Measurements from ENCODE around the gene PERM1.

Gene PERM1

DNA sequence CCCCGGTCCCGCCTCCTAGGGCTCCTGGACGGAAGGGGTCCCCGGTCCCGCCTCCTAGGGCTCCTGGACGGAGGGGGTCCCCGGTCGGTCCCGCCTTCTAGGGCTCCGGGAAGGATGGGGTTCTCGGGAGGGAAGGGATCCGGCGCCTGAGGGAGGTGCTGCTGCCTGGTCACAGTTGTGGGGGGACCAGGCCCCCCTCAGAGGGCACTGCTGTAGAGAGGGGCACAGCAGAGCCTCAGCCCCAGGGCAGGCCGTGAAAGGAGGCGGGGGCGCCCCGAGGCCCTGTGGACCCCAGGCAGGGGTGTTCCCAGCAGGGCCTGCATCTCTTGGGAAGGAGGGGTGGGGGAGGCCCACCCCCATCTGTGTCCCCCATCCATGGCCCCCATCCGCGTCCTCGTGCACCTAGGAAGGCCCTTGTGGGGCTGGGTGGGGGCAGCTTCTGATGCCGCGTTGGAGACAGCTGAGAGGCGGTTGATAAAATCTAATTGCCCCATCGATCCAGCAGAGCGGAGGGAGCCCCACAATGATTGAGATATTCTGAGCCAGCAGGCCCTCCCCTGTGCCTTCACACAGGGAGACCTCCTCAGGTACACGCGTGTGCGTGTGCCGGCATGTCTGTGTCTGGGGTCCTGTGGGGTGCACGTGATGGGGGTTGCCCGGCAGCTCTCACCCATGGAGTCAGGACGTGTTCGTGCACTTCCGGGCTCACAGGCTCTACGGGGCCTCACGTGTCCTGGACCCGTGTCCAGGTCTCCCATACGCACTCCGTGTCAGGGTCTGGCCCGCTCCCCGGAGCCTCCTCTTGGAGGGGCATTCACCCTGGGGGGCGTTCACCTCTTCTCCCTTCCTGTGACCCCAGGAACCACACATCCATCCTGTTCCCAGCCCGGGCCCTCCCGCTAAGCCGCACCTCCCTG is 45.3 kb downstream of the PERM1 start:
- Histone ChIP-seq H3K4me3 (ENCODE audit: insufficient read depth, low read length, poor library complexity, severe bottlenecking) (no peak overlapping the region), H3K36me3 (ENCODE audit: low read length) (no peaks in the 10 kb centered on the region), H3K79me2 (ENCODE audit: insufficient read depth, low read length) (no peaks in the 10 kb centered on the region), H3K4me2 (ENCODE audit: low read depth, low read length, poor library complexity, severe bottlenecking) (no peak overlapping the region), H3K9me3 (ENCODE audit: insufficient read depth, low read length) (no peaks in the 10 kb centered on the region), H2AFZ (ENCODE audit: low read depth, low read length, severe bottlenecking) (no peak overlapping the region), H4K20me1 (ENCODE audit: low read depth, low read length) (no peaks in the 10 kb centered on the region), H3F3A (ENCODE audit: insufficient read depth) (no peaks in the 10 kb centered on the region), H3K27ac (ENCODE audit: low read depth, low read length) (no peak overlapping the region), H3K9ac (ENCODE audit: low read length) (no peak overlapping the region), H3K27me3 (ENCODE audit: low read length) (no peaks in the 10 kb centered on the region), H3K9me2 (replicated peaks; ENCODE audit: insufficient read depth, low read length) (no peaks in the 10 kb centered on the region)
- TF ChIP-seq CTCF (IDR thresholded peaks at IDR 0.05; ENCODE audit: insufficient read depth, low read length, poor library complexity, severe bottlenecking): no peak
- TF ChIP-seq EZH2phosphoT487 (conservative IDR thresholded peaks at IDR 0.05; ENCODE audit: low read length): no peak

- no peaks in the 10 kb centered on the region for H3K27me3 ChIP-seq (ENCODE audit: low read length)
Measured at GRCh38 chr1:935751-936231, 46.1 kb downstream of the PERM1 start.

DNA sequence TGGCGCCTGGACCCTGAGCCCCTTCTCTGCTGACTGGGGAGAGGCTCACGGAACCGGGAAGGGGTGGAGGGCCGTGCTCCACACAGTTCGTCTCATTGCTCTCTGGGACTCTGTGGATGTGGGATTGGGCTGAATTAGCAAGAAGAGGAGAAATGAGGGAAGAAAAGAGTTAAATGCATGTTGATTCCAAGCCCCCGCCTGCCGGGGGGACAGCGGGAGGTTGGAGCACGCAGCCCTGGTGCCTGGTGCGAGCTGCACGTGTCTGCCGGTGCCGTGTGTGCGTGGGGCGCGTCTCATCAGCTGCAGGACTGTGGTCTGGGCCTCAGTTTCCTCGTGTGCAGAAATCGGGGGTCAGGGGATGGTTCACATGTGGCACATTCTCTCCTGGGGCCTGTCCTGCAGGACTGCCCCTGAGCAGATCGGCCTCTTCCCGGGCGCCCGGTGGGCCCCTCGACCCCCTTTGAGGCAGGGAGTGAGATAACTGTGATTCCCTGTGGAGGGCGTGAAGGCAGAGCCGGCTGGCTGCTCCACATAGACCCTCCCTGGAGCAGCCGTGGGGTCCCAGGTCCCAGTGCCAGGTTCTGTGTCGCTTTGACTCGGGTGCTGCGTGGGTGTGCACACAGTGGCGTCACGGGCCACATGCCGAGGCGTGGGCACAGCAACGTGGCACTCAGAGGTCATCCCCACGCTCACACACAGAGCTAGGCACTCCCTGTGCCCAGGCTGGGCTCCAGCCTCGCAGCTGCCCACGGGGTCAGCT is 46.7 kb downstream of the PERM1 start:
- Histone ChIP-seq H3F3A (ENCODE audit: insufficient read depth) (no peaks in the 10 kb centered on the region), H3K36me3 (ENCODE audit: low read length) (no peaks in the 10 kb centered on the region), H2AFZ (ENCODE audit: low read depth, low read length, severe bottlenecking) (no peak overlapping the region), H3K9me2 (replicated peaks; ENCODE audit: insufficient read depth, low read length) (no peaks in the 10 kb centered on the region), H3K9ac (ENCODE audit: low read length) (no peak overlapping the region), H3K27ac (ENCODE audit: low read depth, low read length) (no peak overlapping the region), H3K79me2 (ENCODE audit: insufficient read depth, low read length) (no peaks in the 10 kb centered on the region), H4K20me1 (ENCODE audit: low read depth, low read length) (no peaks in the 10 kb centered on the region), H3K27me3 (ENCODE audit: low read length) (no peaks in the 10 kb centered on the region), H3K4me3 (ENCODE audit: insufficient read depth, low read length, poor library complexity, severe bottlenecking) (no peak overlapping the region), H3K9me3 (ENCODE audit: insufficient read depth, low read length) (no peaks in the 10 kb centered on the region), H3K4me2 (ENCODE audit: low read depth, low read length, poor library complexity, severe bottlenecking) (no peak overlapping the region)
- TF ChIP-seq EZH2phosphoT487 (conservative IDR thresholded peaks at IDR 0.05; ENCODE audit: low read length): no peak
- no peak for TF ChIP-seq CTCF (IDR thresholded peaks at IDR 0.05; ENCODE audit: insufficient read depth, low read length, poor library complexity, severe bottlenecking)

More at GRCh38 chr1:935751-936231, 46.1 kb downstream of the PERM1 start:
- no peak overlapping the region for H3K4me2 ChIP-seq (ENCODE audit: low read depth, low read length, poor library complexity, severe bottlenecking)
- H4K20me1 ChIP-seq (ENCODE audit: low read depth, low read length): no peaks in the 10 kb centered on the region
- H3K9ac ChIP-seq (ENCODE audit: low read length): no peak overlapping the region
- H2AFZ ChIP-seq (ENCODE audit: low read depth, low read length, severe bottlenecking): no peak overlapping the region
- TF ChIP-seq EZH2phosphoT487 (conservative IDR thresholded peaks at IDR 0.05; ENCODE audit: low read length) (no peak), CTCF (IDR thresholded peaks at IDR 0.05; ENCODE audit: insufficient read depth, low read length, poor library complexity, severe bottlenecking) (no peak)
- no peaks in the 10 kb centered on the region for H3K79me2 ChIP-seq (ENCODE audit: insufficient read depth, low read length)
- H3K36me3 ChIP-seq (ENCODE audit: low read length): no peaks in the 10 kb centered on the region
- H3K27ac ChIP-seq (ENCODE audit: low read depth, low read length): no peak overlapping the region
- no peaks in the 10 kb centered on the region for H3K9me3 ChIP-seq (ENCODE audit: insufficient read depth, low read length)
- H3K4me3 ChIP-seq (ENCODE audit: insufficient read depth, low read length, poor library complexity, severe bottlenecking): no peak overlapping the region
- H3K9me2 ChIP-seq (replicated peaks; ENCODE audit: insufficient read depth, low read length): no peaks in the 10 kb centered on the region
- H3F3A ChIP-seq (ENCODE audit: insufficient read depth): no peaks in the 10 kb centered on the region

All from SU-DHL-6 (cell line).